Activated naive CD4-positive, alpha-beta T cell treated with anti-CD3 and anti-CD28 coated beads, Interleukin-2, amount 10 ng/mL, durations not matched to agents 5 hours and 36 hours (primary cell): Measurements from ENCODE around the gene ACBD5. TPM values are rescaled to one million over a fixed set of nuclear protein-coding genes. Genes with fewer than 3 reads are reported as not detected.

Experiments used
- total RNA-seq, 2 experiments: library from RNA; stranded (reverse); gene quantifications; one replicate each; pipeline ENCODE4 v1.2.3, GENCODE V29; 2021

Gene ACBD5
- total RNA-seq: 10 to 100 TPM; 20.2 TPM

DNA sequence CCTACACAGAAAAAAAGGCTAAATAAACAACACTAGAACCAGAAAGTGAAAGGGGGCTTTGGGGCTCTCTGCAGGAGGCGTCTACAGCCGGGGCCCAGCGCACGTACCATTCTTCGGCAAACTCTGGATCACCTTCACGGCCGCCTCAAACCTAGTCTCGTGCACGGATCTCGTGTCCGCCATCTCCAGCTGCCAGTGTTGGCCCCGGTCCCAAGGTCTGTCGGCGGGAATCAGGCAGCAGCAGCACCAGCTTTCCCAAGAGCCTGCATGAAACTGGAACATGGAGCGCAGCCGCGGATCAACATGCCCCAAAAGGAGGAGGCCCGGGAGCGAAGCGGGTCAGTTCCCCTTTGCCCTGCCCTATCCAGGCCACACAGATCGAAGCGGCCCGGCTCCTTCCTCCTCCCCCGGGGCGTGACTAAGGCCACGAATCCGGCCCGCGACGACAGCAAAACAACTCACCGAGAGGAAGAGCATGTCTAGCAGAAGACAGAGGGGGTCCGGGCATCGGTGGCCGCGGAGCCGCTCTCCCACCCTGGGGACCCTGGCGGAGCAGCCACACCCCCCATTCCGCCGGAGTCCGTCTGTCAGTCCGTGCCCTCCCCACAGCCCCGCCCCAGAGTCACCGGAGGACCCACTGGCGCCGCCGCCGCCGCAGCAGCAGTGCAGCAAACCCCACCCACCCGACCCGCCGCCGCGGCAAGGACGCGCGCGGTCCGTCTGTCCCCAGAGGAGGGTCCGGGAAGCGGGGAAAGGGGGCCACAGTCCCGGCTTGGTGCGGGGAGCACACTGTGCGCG lies at the start of gene ACBD5:
ACBD5 (minus strand) TSS at position 586 of the 798 bp plus-strand sequence; CDS start at position 477, 109 bp downstream.

GRCh38 chr10:27155066-27155754 lies 85.4 kb downstream of the ACBD5 start, which contains the start of gene MASTL:
MASTL (plus strand) TSS chr10:27155352; CDS start chr10:27155427, 75 bp downstream.

Other genes with a start within 250 kb of the ACBD5 start
- gene ANKRD26, start 140.3 kb downstream of the ACBD5 start, total RNA-seq: 1 to 10 TPM; 7.9 to 8.2 TPM
- gene YME1L1, start 86.4 kb downstream of the ACBD5 start, total RNA-seq: 100 to 1,000 TPM in 1 of 2 experiments, 10 to 100 TPM in 1; 97.5 to 104 TPM
- 10 to 100 TPM; 23.4 to 23.5 TPM for gene MASTL, start 85.4 kb downstream of the ACBD5 start, total RNA-seq